ENCODE measurements around the gene FAM241A.
"Not testable (repeated sequence)": the region's sequence is repeated elsewhere in the genome, so short reads cannot be mapped to it uniquely, and the experiment has no call there.

DNA sequence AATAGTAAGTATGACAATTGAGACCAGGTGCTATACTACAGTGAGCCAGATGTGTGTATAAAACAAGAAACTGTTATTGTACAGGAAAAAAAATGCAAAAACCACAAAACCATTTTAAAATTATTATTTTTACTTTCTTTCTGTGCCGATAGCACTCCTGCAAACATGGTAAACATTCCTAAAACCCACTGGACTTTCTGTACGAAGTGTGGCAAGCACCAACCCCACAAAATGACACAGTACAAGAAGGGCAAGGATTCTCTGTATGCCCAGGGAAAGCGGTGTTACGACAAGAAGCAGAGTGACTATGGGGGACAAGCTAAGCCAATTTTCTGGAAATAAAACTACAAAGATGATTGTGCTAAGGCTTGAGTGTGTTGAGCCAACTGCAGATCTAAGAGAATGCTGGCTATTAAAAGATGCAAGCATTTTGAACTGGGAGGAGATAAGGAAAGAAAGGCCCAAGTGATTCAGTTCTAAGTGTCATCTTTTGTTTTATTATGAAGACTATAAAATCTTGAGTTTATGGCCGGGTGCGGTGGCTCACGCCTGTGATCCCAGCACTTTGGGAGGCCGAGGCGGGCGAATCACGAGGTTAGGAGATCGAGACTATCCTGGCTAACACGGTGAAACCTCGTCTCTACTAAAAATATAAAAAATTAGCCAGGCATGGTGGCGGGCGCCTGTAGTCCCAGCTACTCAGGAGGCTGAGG is 26.0 kb downstream of the FAM241A start:
- TF ChIP-seq, protein P1, sequence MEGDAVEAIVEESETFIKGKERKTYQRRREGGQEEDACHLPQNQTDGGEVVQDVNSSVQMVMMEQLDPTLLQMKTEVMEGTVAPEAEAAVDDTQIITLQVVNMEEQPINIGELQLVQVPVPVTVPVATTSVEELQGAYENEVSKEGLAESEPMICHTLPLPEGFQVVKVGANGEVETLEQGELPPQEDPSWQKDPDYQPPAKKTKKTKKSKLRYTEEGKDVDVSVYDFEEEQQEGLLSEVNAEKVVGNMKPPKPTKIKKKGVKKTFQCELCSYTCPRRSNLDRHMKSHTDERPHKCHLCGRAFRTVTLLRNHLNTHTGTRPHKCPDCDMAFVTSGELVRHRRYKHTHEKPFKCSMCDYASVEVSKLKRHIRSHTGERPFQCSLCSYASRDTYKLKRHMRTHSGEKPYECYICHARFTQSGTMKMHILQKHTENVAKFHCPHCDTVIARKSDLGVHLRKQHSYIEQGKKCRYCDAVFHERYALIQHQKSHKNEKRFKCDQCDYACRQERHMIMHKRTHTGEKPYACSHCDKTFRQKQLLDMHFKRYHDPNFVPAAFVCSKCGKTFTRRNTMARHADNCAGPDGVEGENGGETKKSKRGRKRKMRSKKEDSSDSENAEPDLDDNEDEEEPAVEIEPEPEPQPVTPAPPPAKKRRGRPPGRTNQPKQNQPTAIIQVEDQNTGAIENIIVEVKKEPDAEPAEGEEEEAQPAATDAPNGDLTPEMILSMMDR (IDR thresholded peaks at IDR 0.05): not testable (repeated sequence)
- not testable (repeated sequence) for TF ChIP-seq POLR2A (IDR thresholded peaks at IDR 0.05)

Data from testis (tissue), 2 donors.